WTC11 (cell line): ENCODE measurements around the gene OPCML. TPM values are rescaled to one million over a fixed set of nuclear protein-coding genes. Genes with fewer than 3 reads are reported as not detected.

Experiments used
- ATAC-seq: fragments of 200-7000 bp; cut with Tn5 transposase; 2 replicates; pipeline ENCODE4 v1.10.0; 2021; ENCODE audit warnings: mild to moderate bottlenecking, moderate library complexity
- CTCF ChIA-PET: fragments of 300-600 bp; sonication (Branson Sonifier 250); formaldehyde crosslinking; loops from one replicate; lab custom pipeline; 2021; ENCODE audit warnings: antibody characterized with exemption; lab: Charles Lee
- POLR2A ChIA-PET: fragments of 350-600 bp; sonication (Branson Sonifier 250); formaldehyde crosslinking; loops from one replicate; lab custom pipeline; 2021; ENCODE audit warnings: antibody characterized with exemption; lab: Charles Lee
- DNase-seq: peaks from one replicate; pipeline ENCODE4 v3.0.0; 2021; ENCODE audit warnings: low spot score
- H3K27ac Mint-ChIP-seq: 2 replicates; pipeline ENCODE4 v1.8.0; 2021; ENCODE audit warnings: mixed read lengths
- H3K27me3 Mint-ChIP-seq: 2 replicates; pipeline ENCODE4 v1.8.0; 2021; ENCODE audit warnings: low read depth, mild to moderate bottlenecking, moderate library complexity, mixed read lengths
- H3K36me3 Mint-ChIP-seq: 2 replicates; pipeline ENCODE4 v1.8.0; 2021; ENCODE audit warnings: mixed read lengths
- H3K4me1 Mint-ChIP-seq: 2 replicates; pipeline ENCODE4 v1.8.0; 2022; ENCODE audit warnings: mixed read lengths
- H3K4me3 Mint-ChIP-seq: 2 replicates; pipeline ENCODE4 v1.8.0; 2021; ENCODE audit warnings: mild to moderate bottlenecking, moderate library complexity, mixed read lengths
- H3K9me3 Mint-ChIP-seq: 2 replicates; pipeline ENCODE4 v1.8.0; 2021; ENCODE audit warnings: mixed read lengths
- ARID4B ChIP-seq: sonication (generic); formaldehyde crosslinking; IDR thresholded peaks from 2 replicates; pipeline ENCODE4 v1.8.0; 2023; ENCODE audit warnings: missing genetic modification reagents, mild to moderate bottlenecking, borderline replicate concordance
- CREB1 ChIP-seq: sonication (generic); formaldehyde crosslinking; IDR thresholded peaks from 2 replicates; pipeline ENCODE4 v1.8.0; 2023; ENCODE audit warnings: mild to moderate bottlenecking, missing genetic modification reagents
- ETV6 ChIP-seq: sonication (generic); formaldehyde crosslinking; IDR thresholded peaks from 2 replicates; pipeline ENCODE4 v1.8.1; 2022; ENCODE audit warnings: mild to moderate bottlenecking, missing genetic modification reagents
- FOXJ3 ChIP-seq: sonication (generic); formaldehyde crosslinking; IDR thresholded peaks from 2 replicates; pipeline ENCODE4 v1.9.0; 2021; ENCODE audit warnings: missing genetic modification reagents, mild to moderate bottlenecking, borderline replicate concordance
- GABPB1 ChIP-seq: sonication (generic); formaldehyde crosslinking; IDR thresholded peaks from 2 replicates; pipeline ENCODE4 v1.8.1; 2023; ENCODE audit warnings: mild to moderate bottlenecking, missing genetic modification reagents
- HMGXB4 ChIP-seq: sonication (generic); formaldehyde crosslinking; IDR thresholded peaks from 2 replicates; pipeline ENCODE4 v1.8.1; 2023; ENCODE audit warnings: mild to moderate bottlenecking, moderate library complexity, missing genetic modification reagents
- IRF2 ChIP-seq: sonication (generic); formaldehyde crosslinking; IDR thresholded peaks from 2 replicates; pipeline ENCODE4 v1.8.0; 2022; ENCODE audit warnings: low read depth, missing genetic modification reagents, borderline replicate concordance
- JAZF1 ChIP-seq: fragments of 250-450 bp; sonication (Bioruptor Pico); IDR thresholded peaks from 2 replicates; pipeline ENCODE4 v1.9.0; 2021; ENCODE audit warnings: moderate library complexity, mild to moderate bottlenecking, inconsistent platforms
- NFATC4 ChIP-seq: fragments of 250-450 bp; sonication (Bioruptor Pico); IDR thresholded peaks from 2 replicates; pipeline ENCODE4 v1.9.0; 2021; ENCODE audit warnings: mild to moderate bottlenecking
- OVOL2 ChIP-seq: fragments of 250-450 bp; sonication (Bioruptor Pico); IDR thresholded peaks from 2 replicates; pipeline ENCODE4 v1.9.0; 2021; ENCODE audit warnings: mild to moderate bottlenecking, borderline replicate concordance
- SMAD4 ChIP-seq: sonication (generic); formaldehyde crosslinking; IDR thresholded peaks from 2 replicates; pipeline ENCODE4 v1.8.0; 2022; ENCODE audit warnings: mild to moderate bottlenecking, missing genetic modification reagents
- TCF7 ChIP-seq: sonication (generic); formaldehyde crosslinking; IDR thresholded peaks from 2 replicates; pipeline ENCODE4 v1.8.0; 2022; ENCODE audit warnings: mild to moderate bottlenecking, low read depth, missing genetic modification reagents, moderate library complexity
- ZNF121 ChIP-seq: sonication (generic); formaldehyde crosslinking; IDR thresholded peaks from 2 replicates; pipeline ENCODE4 v1.8.0; 2023; ENCODE audit warnings: missing genetic modification reagents
- ZNF138 ChIP-seq: sonication (generic); formaldehyde crosslinking; conservative IDR thresholded peaks from 2 replicates; pipeline ENCODE4 v1.8.1; 2022; ENCODE audit warnings: mild to moderate bottlenecking, moderate library complexity, missing genetic modification reagents
- ZNF281 ChIP-seq: sonication (generic); formaldehyde crosslinking; IDR thresholded peaks from 2 replicates; pipeline ENCODE4 v1.8.0; 2023; ENCODE audit warnings: mild to moderate bottlenecking, missing genetic modification reagents
- ZNF423 ChIP-seq: fragments of 250-450 bp; sonication (Bioruptor Pico); IDR thresholded peaks from 2 replicates; pipeline ENCODE4 v2.1.2; 2022; ENCODE audit warnings: mild to moderate bottlenecking, moderate library complexity
- ZNF532 ChIP-seq: fragments of 250-450 bp; sonication (Bioruptor Pico); IDR thresholded peaks from 2 replicates; pipeline ENCODE4 v1.9.0; 2021; ENCODE audit warnings: mild to moderate bottlenecking, borderline replicate concordance
- total RNA-seq: library from RNA; stranded (reverse); gene quantifications from 3 replicates; pipeline ENCODE4 v1.2.3, GENCODE V29; 2021

OPCML gene
- total RNA-seq, 1 experiment from 2014 or later, result 1.5 TPM

GRCh38 chr11:132490978-132491377, 1041.3 kb downstream of the OPCML start:
- Mint-ChIP-seq H3K27ac (no peak overlapping the region), H3K27me3 (no peaks in the 10 kb centered on the region), H3K9me3 (peaks cover 11% of the 10 kb centered on the region), H3K4me3 (no peak overlapping the region), H3K36me3 (0 out of 2 replicates have a peak, but pooled peaks cover 2% of the 10 kb centered on the region), H3K4me1 (peaks cover 24% of the 10 kb centered on the region)
- ChIA-PET CTCF (no interaction called here), POLR2A (no interaction called here)
- DNase-seq (no peak), ATAC-seq (no peak)
- TF ChIP-seq FOXJ3 (CRISPR knock-in tag) (no peak), IRF2 (no peak), ZNF423 (CRISPR knock-in tag) (no peak), GABPB1 (no peak)

- H3K36me3 Mint-ChIP-seq, result 0 out of 2 replicates have a peak, but pooled peaks cover 2% of the 10 kb centered on the region
- no peaks in the 10 kb centered on the region for H3K27me3 Mint-ChIP-seq
- H3K4me3 Mint-ChIP-seq, result no peak overlapping the region
- DNase-seq (no peak), ATAC-seq (no peak)
- TF ChIP-seq ZNF121 (CRISPR knock-in tag) (no peak), SMAD4 (CRISPR knock-in tag) (no peak), JAZF1 (CRISPR knock-in tag) (no peak), ETV6 (CRISPR knock-in tag) (no peak), CREB1 (no peak), ZNF532 (CRISPR knock-in tag) (no peak)
- no peak overlapping the region for H3K27ac Mint-ChIP-seq
- POLR2A ChIA-PET, result no interaction called here
- no peaks in the 10 kb centered on the region for H3K4me1 Mint-ChIP-seq
- CTCF ChIA-PET, result no interaction called here
- H3K9me3 Mint-ChIP-seq, result peaks cover 20% of the 10 kb centered on the region
Observed at GRCh38 chr11:132486060-132486459, 1046.2 kb downstream of the OPCML start.

- no peak for ATAC-seq
- no peaks in the 10 kb centered on the region for H3K36me3 Mint-ChIP-seq
- CTCF ChIA-PET, result no interaction called here
- peaks cover 12% of the 10 kb centered on the region for H3K4me1 Mint-ChIP-seq
- POLR2A ChIA-PET, result no interaction called here
- H3K9me3 Mint-ChIP-seq, result peaks cover 15% of the 10 kb centered on the region
- no peaks in the 10 kb centered on the region; the same call in 1 of the 2 replicates for H3K27me3 Mint-ChIP-seq
- TF ChIP-seq OVOL2 (no peak), NFATC4 (no peak), CREB1 (no peak), HMGXB4 (CRISPR knock-in tag) (no peak), TCF7 (CRISPR knock-in tag) (no peak), ZNF138 (CRISPR knock-in tag) (no peak), ZNF281 (CRISPR knock-in tag) (no peak), ARID4B (CRISPR knock-in tag) (no peak)
- no peak for DNase-seq
- no peak overlapping the region for H3K27ac Mint-ChIP-seq
- H3K4me3 Mint-ChIP-seq, result no peak overlapping the region
Observed at GRCh38 chr11:132475026-132475425, 1057.3 kb downstream of the OPCML start.
